ENCODE measurements around the gene CDK16.

The CDK16 gene

GRCh38 chrX:47278691-47279090 is 60.2 kb downstream of the CDK16 start:
- no peak for TF ChIP-seq CTCF (IDR thresholded peaks at IDR 0.05)
- no peak overlapping the region for H3K27ac ChIP-seq
